Epithelial cell of esophagus (primary cell): ENCODE measurements around the gene SEPTIN12.

ENCODE experiments used
- DNase-seq: peaks from one replicate; pipeline ENCODE4 v3.0.0; 2010; ENCODE audit warnings: low read depth
- H3K4me3 ChIP-seq: 2 replicates; pipeline ENCODE4 v1.5.1; 2011; ENCODE audit warnings: mild to moderate bottlenecking, low read length, control low read depth
- CTCF ChIP-seq: IDR thresholded peaks from 2 replicates; pipeline ENCODE4 v1.5.1; 2011; ENCODE audit warnings: low read depth, mild to moderate bottlenecking, low read length, control low read depth, inconsistent platforms; ENCODE audit not compliant: insufficient read depth; ENCODE audit errors: missing control alignments

Gene SEPTIN12

GRCh38 chr16:4803898-4804762 lies 16.0 kb upstream of the SEPTIN12 start:
- no peak for TF ChIP-seq CTCF
- DNase-seq: no peak
- no peak overlapping the region for H3K4me3 ChIP-seq

- no peak for TF ChIP-seq CTCF
- no peak for DNase-seq
Measured at GRCh38 chr16:4803401-4803844, 15.3 kb upstream of the SEPTIN12 start.

GRCh38 chr16:4802659-4803287 lies 14.6 kb upstream of the SEPTIN12 start:
- peak overlapping the region; percentile 57 for H3K4me3 ChIP-seq
- DNase-seq: peak; percentile 93
- no peak for TF ChIP-seq CTCF

More at GRCh38 chr16:4803401-4803844, 15.3 kb upstream of the SEPTIN12 start:
- H3K4me3 ChIP-seq: peak overlapping the region; percentile 57

GRCh38 chr16:4801962-4802658 lies 14.0 kb upstream of the SEPTIN12 start, which contains the start of gene ROGDI:
Gene ROGDI (minus strand): TSS chr16:4802633. CDS start chr16:4802571, 62 bp downstream.
- peak within 1 kb of the TSS; percentile 57 for H3K4me3 ChIP-seq
- no peak for TF ChIP-seq CTCF
- peak; percentile 91 for DNase-seq

GRCh38 chr16:4801051-4801961 lies 13.2 kb upstream of the SEPTIN12 start:
- DNase-seq: no peak
- peak overlapping the region; percentile 57 for H3K4me3 ChIP-seq
- no peak for TF ChIP-seq CTCF
